Measurements from ENCODE around the gene E2F4. TPM values are rescaled to one million over a fixed set of nuclear protein-coding genes. Genes with fewer than 3 reads are reported as not detected.

The E2F4 gene
- total and polyA plus RNA-seq, 5 donors = 33.9 to 42.5 (median 39.7) TPM

GRCh38 chr16:67195676-67196075 lies 3.7 kb downstream of the E2F4 start:
- ATAC-seq (no peak), DNase-seq (no peak)
- H3K9me3 ChIP-seq (ENCODE audit: control insufficient read depth, low read length) = no peaks in the 10 kb centered on the region
- H3K4me1 ChIP-seq (ENCODE audit: control insufficient read depth, insufficient read depth, low read length) = peaks cover 5% of the 10 kb centered on the region
- 74% methylated on average over 5 of the region's 5 CpGs for WGBS
- no peak overlapping the region for H3K4me3 ChIP-seq (ENCODE audit: low read length)
- no peaks in the 10 kb centered on the region for H3K27me3 ChIP-seq (ENCODE audit: control insufficient read depth, insufficient read depth)
- intact Hi-C loops (cut with DNase I) = no loop called here
- no peak overlapping the region for H3K27ac ChIP-seq (ENCODE audit: low read length)

- Histone ChIP-seq H3K4me1 (ENCODE audit: control insufficient read depth, insufficient read depth, low read length) (peaks cover 4% of the 10 kb centered on the region), H3K27me3 (ENCODE audit: control insufficient read depth, insufficient read depth) (no peaks in the 10 kb centered on the region), H3K27ac (ENCODE audit: low read length) (no peak overlapping the region), H3K4me3 (ENCODE audit: low read length) (no peak overlapping the region), H3K9me3 (ENCODE audit: control insufficient read depth, low read length) (no peaks in the 10 kb centered on the region)
- DNase-seq (no peak), ATAC-seq (no peak)
- intact Hi-C loops (cut with DNase I) = no loop called here
- WGBS = 90% methylated on average over 1 of the region's 1 CpG
Measured at GRCh38 chr16:67196881-67197280, 4.9 kb downstream of the E2F4 start.

GRCh38 chr16:67197704-67198103 lies 5.7 kb downstream of the E2F4 start:
- H3K27ac ChIP-seq (ENCODE audit: low read length) = no peak overlapping the region
- intact Hi-C loops (cut with DNase I) = no loop called here
- no peaks in the 10 kb centered on the region for H3K9me3 ChIP-seq (ENCODE audit: control insufficient read depth, low read length)
- DNase-seq = no peak
- H3K4me3 ChIP-seq (ENCODE audit: low read length) = no peak overlapping the region
- no peak for ATAC-seq
- WGBS = 68% methylated on average over 6 of the region's 6 CpGs
- H3K27me3 ChIP-seq (ENCODE audit: control insufficient read depth, insufficient read depth) = no peaks in the 10 kb centered on the region
- H3K4me1 ChIP-seq (ENCODE audit: control insufficient read depth, insufficient read depth, low read length) = peaks cover 4% of the 10 kb centered on the region

GRCh38 chr16:67198238-67198734 lies 6.3 kb downstream of the E2F4 start:
- no peaks in the 10 kb centered on the region for H3K4me1 ChIP-seq (ENCODE audit: control insufficient read depth, insufficient read depth, low read length)
- intact Hi-C loops (cut with DNase I) = no loop called here
- WGBS = 46% methylated on average over 12 of the region's 12 CpGs
- DNase-seq = peak; percentile 52 to 77 (median 76)
- no peak overlapping the region for H3K27ac ChIP-seq (ENCODE audit: low read length)
- H3K27me3 ChIP-seq (ENCODE audit: control insufficient read depth, insufficient read depth) = no peaks in the 10 kb centered on the region
- peak; percentile 36 to 40 for ATAC-seq
- H3K4me3 ChIP-seq (ENCODE audit: low read length) = no peak overlapping the region
- no peaks in the 10 kb centered on the region for H3K9me3 ChIP-seq (ENCODE audit: control insufficient read depth, low read length)

GRCh38 chr16:67199011-67199807 lies 7.3 kb downstream of the E2F4 start, which contains the start of gene ELMO3:
TSS of gene ELMO3 (plus strand) at chr16:67199131. CDS start at chr16:67199327, 196 bp downstream.
- peak; percentile 17 to 20 for ATAC-seq
- Histone ChIP-seq H3K27ac (ENCODE audit: low read length) (no peak within 1 kb of the TSS), H3K27me3 (ENCODE audit: control insufficient read depth, insufficient read depth) (no peaks in the 10 kb centered on the region), H3K4me1 (ENCODE audit: control insufficient read depth, insufficient read depth, low read length) (no peaks in the 10 kb centered on the region), H3K4me3 (ENCODE audit: low read length) (no peak within 1 kb of the TSS), H3K9me3 (ENCODE audit: control insufficient read depth, low read length) (no peaks in the 10 kb centered on the region)
- peak in 2 of 3 donors; percentile 60 to 75 for DNase-seq
- WGBS = 48% methylated on average over 61 of the region's 61 CpGs
- intact Hi-C loops (cut with DNase I) = no loop called here

- H3K27me3 ChIP-seq (ENCODE audit: control insufficient read depth, insufficient read depth) = no peaks in the 10 kb centered on the region
- no peaks in the 10 kb centered on the region for H3K9me3 ChIP-seq (ENCODE audit: control insufficient read depth, low read length)
- ATAC-seq (no peak), DNase-seq (peak in 1 of 3 donors; percentile 57)
- WGBS = 43% methylated on average over 22 of the region's 22 CpGs
- H3K27ac ChIP-seq (ENCODE audit: low read length) = no peak overlapping the region
- no peaks in the 10 kb centered on the region for H3K4me1 ChIP-seq (ENCODE audit: control insufficient read depth, insufficient read depth, low read length)
- intact Hi-C loops (cut with DNase I) = no loop called here
- H3K4me3 ChIP-seq (ENCODE audit: low read length) = no peak overlapping the region
Measured at GRCh38 chr16:67199808-67200198, 7.8 kb downstream of the E2F4 start.

GRCh38 chr16:67200491-67200890 lies 8.5 kb downstream of the E2F4 start:
- no peaks in the 10 kb centered on the region for H3K4me1 ChIP-seq (ENCODE audit: control insufficient read depth, insufficient read depth, low read length)
- ATAC-seq (no peak), DNase-seq (peak in 2 of 3 donors; percentile 23 to 61)
- H3K27me3 ChIP-seq (ENCODE audit: control insufficient read depth, insufficient read depth) = no peaks in the 10 kb centered on the region
- 88% methylated on average over 8 of the region's 8 CpGs for WGBS
- H3K27ac ChIP-seq (ENCODE audit: low read length) = no peak overlapping the region
- intact Hi-C loops (cut with DNase I) = no loop called here
- no peaks in the 10 kb centered on the region for H3K9me3 ChIP-seq (ENCODE audit: control insufficient read depth, low read length)
- H3K4me3 ChIP-seq (ENCODE audit: low read length) = no peak overlapping the region

- 94% methylated on average over 40 of the region's 40 CpGs for WGBS
- no peak overlapping the region for H3K4me3 ChIP-seq (ENCODE audit: low read length)
- H3K4me1 ChIP-seq (ENCODE audit: control insufficient read depth, insufficient read depth, low read length) = no peaks in the 10 kb centered on the region
- DNase-seq (peak in 1 of 3 donors; percentile 61), ATAC-seq (no peak)
- intact Hi-C loops (cut with DNase I) = no loop called here
- H3K27ac ChIP-seq (ENCODE audit: low read length) = no peak overlapping the region
- no peaks in the 10 kb centered on the region for H3K9me3 ChIP-seq (ENCODE audit: control insufficient read depth, low read length)
- no peaks in the 10 kb centered on the region for H3K27me3 ChIP-seq (ENCODE audit: control insufficient read depth, insufficient read depth)
Measured at GRCh38 chr16:67201411-67202345, 9.7 kb downstream of the E2F4 start.

- ATAC-seq (no peak), DNase-seq (peak in 1 of 3 donors; percentile 37)
- Histone ChIP-seq H3K27me3 (ENCODE audit: control insufficient read depth, insufficient read depth) (no peaks in the 10 kb centered on the region), H3K27ac (ENCODE audit: low read length) (no peak overlapping the region), H3K9me3 (ENCODE audit: control insufficient read depth, low read length) (no peaks in the 10 kb centered on the region), H3K4me3 (ENCODE audit: low read length) (no peak overlapping the region), H3K4me1 (ENCODE audit: control insufficient read depth, insufficient read depth, low read length) (no peaks in the 10 kb centered on the region)
- intact Hi-C loops (cut with DNase I) = no loop called here
- WGBS = 91% methylated on average over 12 of the region's 12 CpGs
Measured at GRCh38 chr16:67202426-67202825, 10.5 kb downstream of the E2F4 start.

- 90% methylated on average over 23 of the region's 23 CpGs for WGBS
- H3K9me3 ChIP-seq (ENCODE audit: control insufficient read depth, low read length) = no peaks in the 10 kb centered on the region
- H3K4me3 ChIP-seq (ENCODE audit: low read length) = no peak overlapping the region
- intact Hi-C loops (cut with DNase I) = no loop called here
- H3K27me3 ChIP-seq (ENCODE audit: control insufficient read depth, insufficient read depth) = no peaks in the 10 kb centered on the region
- no peak for ATAC-seq
- no peaks in the 10 kb centered on the region for H3K4me1 ChIP-seq (ENCODE audit: control insufficient read depth, insufficient read depth, low read length)
- no peak overlapping the region for H3K27ac ChIP-seq (ENCODE audit: low read length)
- peak in 1 of 3 donors; percentile 60 for DNase-seq
Measured at GRCh38 chr16:67202956-67203493, 11.1 kb downstream of the E2F4 start.
